Astrocyte of the cerebellum (primary cell): ENCODE results near the gene AMIGO3.

ENCODE experiments used
- DNase-seq: peaks from one replicate; pipeline ENCODE4 v3.0.0-alpha.2; 2011; ENCODE audit warnings: low read depth
- H3K4me3 ChIP-seq: 2 replicates; pipeline ENCODE4 v1.5.1; 2011; ENCODE audit warnings: mild to moderate bottlenecking, low read depth, low read length, moderate library complexity
- CTCF ChIP-seq: IDR thresholded peaks from 2 replicates; pipeline ENCODE4 v1.5.1; 2012; ENCODE audit warnings: low read length, low read depth, moderate library complexity, mild to moderate bottlenecking; ENCODE audit errors: missing control alignments
- in situ Hi-C: cut with HindIII; loops from 2 replicates; pipeline ENCODE4 v1.10.0; 2017; ENCODE audit warnings: low sequenced_read_pairs

The AMIGO3 gene

GRCh38 chr3:49681232-49681522, 38.3 kb downstream of the AMIGO3 start:
- in situ Hi-C loops, result no loop called here
- no peak overlapping the region for H3K4me3 ChIP-seq
- no peak for TF ChIP-seq CTCF
- no peak for DNase-seq

DNA sequence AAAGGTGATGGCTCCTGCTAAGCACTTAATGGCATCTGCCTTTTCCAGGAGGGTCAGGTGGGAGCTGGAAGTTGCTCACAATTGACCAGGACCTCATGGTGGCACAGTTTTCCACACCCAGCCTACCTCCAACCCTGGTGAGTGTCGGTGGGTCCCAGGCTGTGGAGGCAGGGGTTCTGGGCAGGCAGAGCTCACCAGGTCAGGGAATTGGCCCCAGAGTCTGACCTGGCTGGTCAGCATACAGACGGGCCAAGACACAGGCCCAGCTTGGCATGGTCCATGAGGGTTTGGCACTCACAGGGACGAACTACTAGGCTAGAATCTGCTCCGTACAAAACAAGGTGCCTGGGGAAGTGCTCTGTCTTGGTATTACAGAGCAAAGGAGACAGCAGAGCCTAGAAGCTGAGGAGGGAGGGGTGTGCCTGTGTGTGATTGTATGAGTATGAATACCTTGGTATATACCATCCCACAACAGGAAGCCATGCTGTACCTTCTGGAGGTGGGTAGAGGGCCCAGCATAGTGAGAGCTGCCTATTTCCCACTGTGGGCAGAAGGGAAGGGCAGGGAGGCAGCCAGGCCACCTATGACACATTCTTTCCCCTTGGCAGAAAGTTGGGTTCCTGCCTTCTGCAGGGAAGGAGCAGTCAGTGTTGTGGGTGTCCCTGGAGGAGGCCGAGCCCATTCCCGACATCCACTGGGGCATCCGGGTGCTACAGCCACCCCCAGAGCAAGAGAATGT, 38.8 kb downstream of the AMIGO3 start:
- H3K4me3 ChIP-seq, result no peak overlapping the region
- in situ Hi-C loops, result no loop called here
- no peak for DNase-seq
- TF ChIP-seq CTCF, result no peak

- H3K4me3 ChIP-seq, result no peak overlapping the region
- TF ChIP-seq CTCF, result no peak
- in situ Hi-C loops, result no loop called here
Observed at GRCh38 chr3:49675912-49676311, 43.6 kb downstream of the AMIGO3 start.

GRCh38 chr3:49674497-49674983, 44.9 kb downstream of the AMIGO3 start:
- DNase-seq, result no peak
- in situ Hi-C loops, result no loop called here
- H3K4me3 ChIP-seq, result peak overlapping the region; percentile 74
- no peak for TF ChIP-seq CTCF

More at GRCh38 chr3:49675912-49676311, 43.6 kb downstream of the AMIGO3 start:
- DNase-seq, result no peak

- DNase-seq, result peak; percentile 86
- in situ Hi-C loops, result no loop called here
- peak within 1 kb of the TSS; percentile 74 for H3K4me3 ChIP-seq
- no peak for TF ChIP-seq CTCF
Observed at GRCh38 chr3:49673715-49674496, 45.6 kb downstream of the AMIGO3 start, which contains the start of gene APEH. APEH (plus strand) TSS chr3:49674351; CDS start chr3:49674402, 51 bp downstream.

GRCh38 chr3:49673121-49673714, 46.3 kb downstream of the AMIGO3 start:
- no peak for DNase-seq
- TF ChIP-seq CTCF, result no peak
- in situ Hi-C loops, result no loop called here
- H3K4me3 ChIP-seq, result peak overlapping the region; percentile 74
